OCI-LY3 (cell line): ENCODE results near the gene APBA3.
"Not testable (repeated sequence)": the region's sequence is repeated elsewhere in the genome, so short reads cannot be mapped to it uniquely, and the experiment has no call there.

Source experiments
- EZH2phosphoT487 ChIP-seq: fragments of 200-600 bp; shearing (Covaris generic); IDR thresholded peaks from 2 replicates; pipeline ENCODE4 v1.6.1; 2018; ENCODE audit warnings: antibody characterized with exemption, mixed run types, low read depth
- TF ChIP-seq, protein P1 (sequence below): fragments of 200-600, 300-600 bp; sonication (generic); IDR thresholded peaks from 2 replicates; pipeline ENCODE4 v1.5.1; 2014; ENCODE audit warnings: antibody characterized with exemption, low read length, low read depth

DNA sequence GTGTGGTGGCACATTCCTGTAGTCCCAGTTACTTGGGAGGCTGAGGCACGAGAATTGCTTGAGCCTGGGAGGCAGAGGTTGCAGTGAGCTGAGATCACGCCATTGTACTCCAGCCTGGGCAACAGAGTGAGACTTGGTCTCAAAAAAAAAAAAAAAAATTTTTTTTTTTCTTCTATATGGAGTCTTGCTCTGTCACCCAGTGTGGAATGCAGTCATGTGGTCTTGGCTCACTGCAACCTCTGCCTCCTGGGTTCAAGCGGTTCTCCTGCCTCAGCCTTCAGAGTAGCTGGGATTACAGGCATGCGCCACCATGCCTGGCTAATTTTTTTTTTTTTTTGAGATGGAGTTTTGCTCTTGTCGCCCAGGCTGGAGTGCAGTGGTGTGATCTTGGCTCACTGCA lies 4.3 kb upstream of the APBA3 start:
- TF ChIP-seq EZH2phosphoT487, result not testable (repeated sequence)
- TF ChIP-seq, protein P1, sequence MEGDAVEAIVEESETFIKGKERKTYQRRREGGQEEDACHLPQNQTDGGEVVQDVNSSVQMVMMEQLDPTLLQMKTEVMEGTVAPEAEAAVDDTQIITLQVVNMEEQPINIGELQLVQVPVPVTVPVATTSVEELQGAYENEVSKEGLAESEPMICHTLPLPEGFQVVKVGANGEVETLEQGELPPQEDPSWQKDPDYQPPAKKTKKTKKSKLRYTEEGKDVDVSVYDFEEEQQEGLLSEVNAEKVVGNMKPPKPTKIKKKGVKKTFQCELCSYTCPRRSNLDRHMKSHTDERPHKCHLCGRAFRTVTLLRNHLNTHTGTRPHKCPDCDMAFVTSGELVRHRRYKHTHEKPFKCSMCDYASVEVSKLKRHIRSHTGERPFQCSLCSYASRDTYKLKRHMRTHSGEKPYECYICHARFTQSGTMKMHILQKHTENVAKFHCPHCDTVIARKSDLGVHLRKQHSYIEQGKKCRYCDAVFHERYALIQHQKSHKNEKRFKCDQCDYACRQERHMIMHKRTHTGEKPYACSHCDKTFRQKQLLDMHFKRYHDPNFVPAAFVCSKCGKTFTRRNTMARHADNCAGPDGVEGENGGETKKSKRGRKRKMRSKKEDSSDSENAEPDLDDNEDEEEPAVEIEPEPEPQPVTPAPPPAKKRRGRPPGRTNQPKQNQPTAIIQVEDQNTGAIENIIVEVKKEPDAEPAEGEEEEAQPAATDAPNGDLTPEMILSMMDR, result not testable (repeated sequence)
